OCI-M2 (cell line): ENCODE results near the gene SLC10A3.

Source experiments
- DNase-seq: peaks from one replicate; lab custom pipeline; 2025; ENCODE audit not compliant: unreplicated experiment; lab: John Stamatoyannopoulos, UW

The SLC10A3 gene

DNA sequence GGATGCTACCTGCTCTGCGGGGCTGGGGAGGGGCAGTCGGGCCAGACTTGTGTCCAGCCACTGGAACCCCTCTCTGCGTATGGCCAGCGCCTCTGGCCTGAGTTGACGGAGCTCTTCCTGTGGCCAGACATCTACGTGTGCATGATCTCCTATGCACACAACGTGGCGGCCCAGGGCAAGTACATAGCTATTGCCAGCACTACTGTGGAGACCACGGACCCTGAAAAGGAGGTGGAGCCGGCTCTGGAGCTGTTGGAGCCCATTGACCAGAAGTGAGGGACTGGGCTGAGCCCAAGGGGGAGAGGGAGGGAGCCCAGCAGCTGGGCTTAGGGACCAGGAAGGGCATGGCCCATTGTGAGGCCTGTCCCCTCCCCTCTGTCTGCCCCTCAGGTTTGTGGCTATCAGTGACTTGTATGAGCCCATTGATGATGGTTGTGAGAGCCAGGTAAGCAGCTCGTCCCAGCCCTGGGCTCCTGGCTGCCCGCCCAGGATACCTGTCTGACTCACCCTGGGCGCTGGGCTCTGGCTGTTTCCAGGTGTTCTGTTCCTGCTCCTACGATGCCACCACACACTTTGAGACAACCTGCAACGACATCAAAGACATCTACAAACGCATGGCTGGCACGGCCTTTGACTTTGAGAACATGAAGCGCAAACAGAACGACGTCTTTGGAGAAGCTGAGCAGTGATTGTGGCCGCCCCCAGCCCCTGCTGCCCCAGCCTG lies 48.3 kb downstream of the SLC10A3 start:
- DNase-seq = no peak

DNA sequence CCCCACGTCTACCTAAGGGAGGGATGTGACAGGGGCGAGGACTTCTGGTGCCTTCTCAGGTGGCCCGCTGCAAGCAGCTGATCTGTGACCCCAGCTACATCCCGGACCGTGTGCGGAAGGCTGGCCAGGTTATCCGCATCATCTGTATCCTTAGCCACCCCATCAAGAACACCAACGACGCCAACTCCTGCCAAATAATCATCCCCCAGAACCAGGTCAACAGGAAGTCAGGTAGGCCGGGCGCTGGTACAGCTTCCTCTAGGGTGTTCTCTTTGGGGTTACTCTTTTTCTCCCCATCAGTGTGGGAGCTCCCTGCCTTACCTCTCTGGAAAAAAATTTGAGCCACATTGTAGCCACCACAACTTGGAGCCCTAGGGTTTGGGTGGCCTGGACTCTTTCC lies 48.9 kb downstream of the SLC10A3 start:
- no peak for DNase-seq

DNA sequence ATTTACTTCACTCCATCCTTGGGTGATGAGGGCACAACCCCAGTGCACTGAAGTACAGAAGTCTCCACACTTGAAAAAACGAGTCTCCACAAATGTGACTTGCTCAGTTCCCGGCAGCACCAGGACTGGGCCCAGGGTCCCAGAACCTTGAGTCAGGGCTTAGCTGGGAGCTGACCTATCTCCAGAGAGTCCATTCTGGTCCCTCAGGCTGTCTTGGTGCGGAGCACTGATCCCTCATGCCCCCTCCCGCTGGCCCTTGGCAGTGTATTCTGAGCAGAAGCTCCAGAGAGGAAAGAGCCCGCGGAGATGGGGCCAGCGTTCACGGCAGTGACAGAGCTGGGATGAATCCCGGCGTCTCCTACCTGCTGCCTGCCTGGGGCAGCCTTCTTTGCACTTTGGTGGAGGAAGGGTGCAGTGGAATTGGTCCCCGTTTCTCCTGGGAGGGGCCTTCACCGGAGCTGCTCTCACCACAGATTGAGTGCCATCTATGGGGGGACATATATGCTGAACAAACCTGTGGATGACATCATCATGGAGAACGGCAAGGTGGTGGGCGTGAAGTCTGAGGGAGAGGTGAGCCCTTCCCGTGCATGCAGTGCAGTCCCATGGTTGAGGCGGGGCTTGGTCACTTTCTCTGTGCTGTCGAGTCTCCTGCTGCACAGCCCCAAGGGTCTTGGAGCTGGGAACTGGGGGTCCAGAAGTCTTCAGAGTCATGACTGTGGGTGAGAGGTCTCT lies 49.6 kb downstream of the SLC10A3 start:
- DNase-seq = no peak

DNA sequence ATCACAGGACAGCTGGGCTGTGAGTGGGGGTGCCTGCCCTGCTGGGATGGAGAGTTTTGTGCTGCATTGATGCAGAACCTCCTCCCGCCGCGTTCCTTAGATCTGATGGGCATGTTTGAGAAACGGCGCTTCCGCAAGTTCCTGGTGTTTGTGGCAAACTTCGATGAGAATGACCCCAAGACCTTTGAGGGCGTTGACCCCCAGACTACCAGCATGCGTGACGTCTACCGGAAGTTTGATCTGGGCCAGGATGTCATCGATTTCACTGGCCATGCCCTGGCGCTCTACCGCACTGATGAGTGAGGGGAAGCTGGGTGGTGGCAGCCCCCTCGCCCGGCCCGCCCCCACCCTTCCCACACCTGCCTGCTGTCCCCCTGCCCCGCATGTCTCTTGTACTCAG lies 50.6 kb downstream of the SLC10A3 start:
- no peak for DNase-seq

DNA sequence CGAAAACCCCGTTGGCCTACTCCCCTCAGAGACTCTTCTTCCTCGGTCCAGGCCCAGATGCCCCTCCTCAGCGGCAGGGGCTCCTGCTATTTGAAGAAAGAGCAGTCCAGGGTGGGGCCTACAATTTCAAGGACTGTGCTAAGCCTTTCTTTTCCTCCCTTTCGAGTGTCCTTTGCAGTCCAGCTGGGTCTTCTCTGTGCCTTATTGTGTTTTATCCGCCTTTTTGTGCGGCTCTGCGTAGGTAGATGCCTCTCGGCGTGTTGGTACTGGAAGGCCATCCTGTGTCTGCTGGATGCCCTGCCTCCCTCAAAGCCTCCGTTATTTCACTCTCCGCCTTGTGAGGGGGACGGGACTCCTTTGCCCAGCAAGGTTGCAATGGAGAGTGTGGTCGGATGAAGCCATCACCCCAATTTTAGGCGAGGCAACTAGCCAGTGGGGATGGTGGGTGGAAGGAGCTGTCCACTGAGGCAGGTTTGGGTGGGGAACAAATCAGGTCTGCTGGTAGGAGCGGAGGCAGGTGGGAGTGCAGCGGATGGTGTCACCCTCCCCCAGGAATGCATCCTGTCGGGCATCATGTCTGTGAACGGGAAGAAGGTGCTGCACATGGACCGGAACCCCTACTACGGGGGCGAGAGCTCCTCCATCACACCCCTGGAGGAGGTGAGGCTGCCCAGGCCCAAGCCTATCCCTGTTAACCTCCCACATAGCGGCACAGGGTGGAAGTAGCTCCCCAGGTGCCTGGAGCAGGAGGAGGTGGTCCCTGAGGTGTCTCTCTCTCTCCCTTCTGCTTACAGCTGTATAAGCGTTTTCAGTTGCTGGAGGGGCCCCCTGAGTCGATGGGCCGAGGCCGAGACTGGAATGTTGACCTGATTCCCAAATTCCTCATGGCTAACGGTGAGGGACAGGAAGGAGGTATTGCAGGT lies 52.2 kb downstream of the SLC10A3 start:
- no peak for DNase-seq
